Keratinocyte (primary cell): Measurements from ENCODE around the gene S100A9. TPM values are rescaled to one million over a fixed set of nuclear protein-coding genes. Genes with fewer than 3 reads are reported as not detected.

Experiments used
- DNase-seq: peaks from one replicate; pipeline ENCODE4 v3.0.0-alpha.2; 2011; ENCODE audit warnings: low read depth, missing footprints, low spot score
- FAIRE-seq: peaks from 2 replicates; lab custom pipeline; 2011; peaks lifted over from hg19 to GRCh38; lab: Jason Lieb, UNC
- H2AFZ ChIP-seq: 2 replicates; pipeline ENCODE4 v1.6.0; 2012; ENCODE audit warnings: low read length, control low read depth, inconsistent platforms; ENCODE audit not compliant: control insufficient read depth
- H3K27ac ChIP-seq: 2 replicates; pipeline ENCODE4 v1.5.1; 2011; ENCODE audit warnings: low read length; ENCODE audit not compliant: control insufficient read depth, insufficient read depth
- H3K27me3 ChIP-seq: 3 replicates; pipeline ENCODE4 v1.6.0; 2011; ENCODE audit warnings: low read length; ENCODE audit not compliant: control insufficient read depth, insufficient read depth; ENCODE audit errors: extremely low read depth
- H3K36me3 ChIP-seq, 2 experiments: 2 replicates in 1 of 2; 3 replicates in 1 of 2; pipeline ENCODE4 v1.5.1; 2011; ENCODE audit warnings: low read length in 2 of 2, mild to moderate bottlenecking in 1 of 2; ENCODE audit not compliant: control insufficient read depth in 2 of 2, insufficient read depth in 2 of 2; ENCODE audit errors: extremely low read depth in 1 of 2
- H3K4me1 ChIP-seq: 3 replicates; pipeline ENCODE4 v1.5.1; 2011; ENCODE audit warnings: low read length; ENCODE audit not compliant: control insufficient read depth, insufficient read depth; ENCODE audit errors: extremely low read depth
- H3K4me2 ChIP-seq: 3 replicates; pipeline ENCODE4 v1.6.0; 2011; ENCODE audit warnings: low read depth, low read length; ENCODE audit not compliant: control insufficient read depth, insufficient read depth; ENCODE audit errors: extremely low read depth
- H3K4me3 ChIP-seq, 3 experiments: fragments of 200-600 bp in 1 of 3; sonication (generic) in 1 of 3; 2 replicates in 2 of 3; 3 replicates in 1 of 3; pipeline ENCODE4 v1.5.1; 2011 to 2016; ENCODE audit warnings: low read length in 3 of 3, mild to moderate bottlenecking in 3 of 3, control low read depth in 2 of 3, inconsistent platforms in 1 of 3, low read depth in 1 of 3, mixed read lengths in 1 of 3, mixed run types in 1 of 3, moderate library complexity in 1 of 3; ENCODE audit not compliant: control insufficient read depth in 2 of 3, insufficient read depth in 2 of 3; ENCODE audit errors: extremely low read depth in 1 of 3
- H3K79me2 ChIP-seq: 2 replicates; pipeline ENCODE4 v1.6.0; 2012; ENCODE audit warnings: low read length; ENCODE audit not compliant: control insufficient read depth, insufficient read depth
- H3K9ac ChIP-seq: 3 replicates; pipeline ENCODE4 v1.6.0; 2011; ENCODE audit warnings: low read length; ENCODE audit not compliant: control insufficient read depth, insufficient read depth; ENCODE audit errors: extremely low read depth
- H3K9me1 ChIP-seq: 3 replicates; pipeline ENCODE4 v1.6.0; 2011; ENCODE audit warnings: low read length; ENCODE audit not compliant: control insufficient read depth, insufficient read depth; ENCODE audit errors: extremely low read depth
- H3K9me3 ChIP-seq: 2 replicates; pipeline ENCODE4 v1.5.1; 2012; ENCODE audit warnings: low read depth, low read length; ENCODE audit not compliant: control insufficient read depth
- H4K20me1 ChIP-seq: 3 replicates; pipeline ENCODE4 v1.6.0; 2011; ENCODE audit warnings: low read length; ENCODE audit not compliant: control insufficient read depth, insufficient read depth; ENCODE audit errors: extremely low read depth
- EZH2 ChIP-seq: IDR thresholded peaks from one replicate; pipeline ENCODE4 v1.6.1; 2012; ENCODE audit warnings: inconsistent platforms, mild to moderate bottlenecking, low read length, moderate library complexity
- dilution Hi-C: fragments of 300-500 bp; cut with MboI; formaldehyde crosslinking; loops from one replicate; pipeline ENCODE4 v1.7.0; 2020; ENCODE audit warnings: low sequenced_read_pairs; ENCODE audit not compliant: extremely low pct_ligation_motif_present
- polyA plus RNA-seq, 5 experiments: library from polyadenylated mRNA; depleted of rRNA in 3 of 5; stranded (reverse) in 3 of 5; stranded (forward) in 1 of 5; unstranded in 1 of 5; fragments of >200 nt; gene quantifications; 1 replicate in 1 of 5; 2 replicates in 3 of 5; 3 replicates in 1 of 5; pipeline versions ENCODE4 v1.2.1 to v1.2.3, GENCODE V29; 2011 to 2012; ENCODE audit warnings: missing spikeins in 2 of 5, low read depth in 1 of 5, low replicate concordance in 1 of 5
- TF ChIP-seq, protein P1 (sequence below), 3 experiments: IDR thresholded peaks in 1 of 3; conservative IDR thresholded peaks in 1 of 3; optimal IDR thresholded peaks in 1 of 3; 2 replicates in 2 of 3; 3 replicates in 1 of 3; pipeline versions ENCODE3 to v1.5.1; 2011; ENCODE audit warnings: low read length in 3 of 3, mild to moderate bottlenecking in 3 of 3, moderate library complexity in 2 of 3, control low read depth in 1 of 3, inconsistent platforms in 1 of 3; ENCODE audit not compliant: insufficient read depth in 2 of 3; ENCODE audit errors: extremely low read depth in 1 of 3

S100A9 gene
- polyA plus RNA-seq, 1 donor (not counting 4 experiments of a cell fraction or from before 2014, with no cell fraction given): 297 TPM

GRCh38 chr1:153356392-153357075 lies 1.1 kb upstream of the S100A9 start:
- dilution Hi-C loops: loop anchor here (10.0 kb wide), 2 partner anchors 48 to 148 kb away; no protein-coding TSS in a partner anchor
- H3K4me1 ChIP-seq: peaks cover 16% of the 10 kb centered on the region

GRCh38 chr1:153357076-153357852 lies 390 bp upstream of the S100A9 start:
- dilution Hi-C loops: loop anchor here (10.0 kb wide), 2 partner anchors 48 to 148 kb away; no protein-coding TSS in a partner anchor
- Histone ChIP-seq H3K4me3 (no peak overlapping the region), H3K4me2 (peak overlapping the region; percentile 66), H3K27me3 (no peaks in the 10 kb centered on the region), H3K79me2 (no peaks in the 10 kb centered on the region), H3K4me1 (peaks cover 16% of the 10 kb centered on the region), H3K27ac (peak overlapping the region; percentile 47), H2AFZ (peak overlapping the region; percentile 55), H3K36me3 (no peaks in the 10 kb centered on the region), H3K9me1 (no peaks in the 10 kb centered on the region), H4K20me1 (no peaks in the 10 kb centered on the region), H3K9ac (peak overlapping the region; percentile 52), H3K9me3 (no peaks in the 10 kb centered on the region)
- no peak for TF ChIP-seq EZH2
- TF ChIP-seq, protein P1, sequence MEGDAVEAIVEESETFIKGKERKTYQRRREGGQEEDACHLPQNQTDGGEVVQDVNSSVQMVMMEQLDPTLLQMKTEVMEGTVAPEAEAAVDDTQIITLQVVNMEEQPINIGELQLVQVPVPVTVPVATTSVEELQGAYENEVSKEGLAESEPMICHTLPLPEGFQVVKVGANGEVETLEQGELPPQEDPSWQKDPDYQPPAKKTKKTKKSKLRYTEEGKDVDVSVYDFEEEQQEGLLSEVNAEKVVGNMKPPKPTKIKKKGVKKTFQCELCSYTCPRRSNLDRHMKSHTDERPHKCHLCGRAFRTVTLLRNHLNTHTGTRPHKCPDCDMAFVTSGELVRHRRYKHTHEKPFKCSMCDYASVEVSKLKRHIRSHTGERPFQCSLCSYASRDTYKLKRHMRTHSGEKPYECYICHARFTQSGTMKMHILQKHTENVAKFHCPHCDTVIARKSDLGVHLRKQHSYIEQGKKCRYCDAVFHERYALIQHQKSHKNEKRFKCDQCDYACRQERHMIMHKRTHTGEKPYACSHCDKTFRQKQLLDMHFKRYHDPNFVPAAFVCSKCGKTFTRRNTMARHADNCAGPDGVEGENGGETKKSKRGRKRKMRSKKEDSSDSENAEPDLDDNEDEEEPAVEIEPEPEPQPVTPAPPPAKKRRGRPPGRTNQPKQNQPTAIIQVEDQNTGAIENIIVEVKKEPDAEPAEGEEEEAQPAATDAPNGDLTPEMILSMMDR (optimal IDR thresholded peaks at IDR 0.05 in 1 of 3, IDR thresholded peaks at IDR 0.05 in 1 of 3, conservative IDR thresholded peaks at IDR 0.05 in 1 of 3; ENCODE audit: extremely low read depth in 1 of 3, insufficient read depth in 2 of 3, low read length in 3 of 3): no peak
- FAIRE-seq (peak; percentile 69), DNase-seq (no peak)

More at GRCh38 chr1:153356392-153357075, 1.1 kb upstream of the S100A9 start:
- H3K36me3 ChIP-seq: no peaks in the 10 kb centered on the region
- H4K20me1 ChIP-seq: no peaks in the 10 kb centered on the region
- peak; percentile 17 for FAIRE-seq
- H2AFZ ChIP-seq: no peak overlapping the region
- no peak overlapping the region for H3K9ac ChIP-seq
- no peaks in the 10 kb centered on the region for H3K79me2 ChIP-seq
- no peaks in the 10 kb centered on the region for H3K9me1 ChIP-seq
- H3K4me2 ChIP-seq: no peak overlapping the region
- H3K27me3 ChIP-seq: no peaks in the 10 kb centered on the region
- no peak for TF ChIP-seq EZH2
- TF ChIP-seq, protein P1 (optimal IDR thresholded peaks at IDR 0.05 in 1 of 3, IDR thresholded peaks at IDR 0.05 in 1 of 3, conservative IDR thresholded peaks at IDR 0.05 in 1 of 3; ENCODE audit: extremely low read depth in 1 of 3, insufficient read depth in 2 of 3, low read length in 3 of 3): peak in 1 of 3 experiments; percentile 9
- no peak overlapping the region for H3K4me3 ChIP-seq
- no peak for DNase-seq
- H3K9me3 ChIP-seq: no peaks in the 10 kb centered on the region
- no peak overlapping the region for H3K27ac ChIP-seq
